AG09309 (cell line): Measurements from ENCODE around the gene CYP2A7.
"Not testable (repeated sequence)": the region's sequence is repeated elsewhere in the genome, so short reads cannot be mapped to it uniquely, and the experiment has no call there.

ENCODE experiments used
- DNase-seq: peaks from one replicate; pipeline ENCODE4 v3.0.0-alpha.2; 2010; ENCODE audit warnings: low read depth
- H3K4me3 ChIP-seq: 2 replicates; pipeline ENCODE4 v1.5.1; 2011; ENCODE audit warnings: mild to moderate bottlenecking, low read depth, low read length, moderate library complexity; ENCODE audit not compliant: control insufficient read depth
- CTCF ChIP-seq: IDR thresholded peaks from 2 replicates; pipeline ENCODE4 v1.5.1; 2011; ENCODE audit warnings: mild to moderate bottlenecking, low read depth, low read length, inconsistent platforms; ENCODE audit not compliant: insufficient read depth, control insufficient read depth; ENCODE audit errors: missing control alignments

The CYP2A7 gene, protein sequence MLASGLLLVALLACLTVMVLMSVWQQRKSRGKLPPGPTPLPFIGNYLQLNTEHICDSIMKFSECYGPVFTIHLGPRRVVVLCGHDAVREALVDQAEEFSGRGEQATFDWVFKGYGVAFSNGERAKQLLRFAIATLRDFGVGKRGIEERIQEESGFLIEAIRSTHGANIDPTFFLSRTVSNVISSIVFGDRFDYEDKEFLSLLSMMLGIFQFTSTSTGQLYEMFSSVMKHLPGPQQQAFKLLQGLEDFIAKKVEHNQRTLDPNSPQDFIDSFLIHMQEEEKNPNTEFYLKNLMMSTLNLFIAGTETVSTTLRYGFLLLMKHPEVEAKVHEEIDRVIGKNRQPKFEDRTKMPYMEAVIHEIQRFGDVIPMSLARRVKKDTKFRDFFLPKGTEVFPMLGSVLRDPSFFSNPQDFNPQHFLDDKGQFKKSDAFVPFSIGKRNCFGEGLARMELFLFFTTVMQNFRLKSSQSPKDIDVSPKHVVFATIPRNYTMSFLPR

DNA sequence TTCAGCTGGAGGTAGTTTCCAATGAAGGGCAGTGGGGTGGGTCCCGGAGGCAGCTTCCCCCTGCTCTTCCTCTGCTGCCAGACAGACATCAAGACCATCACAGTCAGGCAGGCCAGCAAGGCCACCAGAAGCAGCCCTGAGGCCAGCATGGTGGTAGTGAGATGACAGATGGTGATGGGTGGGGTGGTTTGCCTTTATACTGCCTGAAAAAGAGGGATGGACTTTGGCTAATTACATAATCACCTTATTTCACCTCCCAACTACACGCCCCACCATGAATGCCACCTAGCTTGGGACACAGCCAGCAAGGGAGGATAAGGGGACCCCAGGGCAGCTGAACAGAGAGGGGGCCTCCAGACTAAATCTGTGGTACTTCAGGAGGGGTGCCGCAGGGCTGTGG is at the start of gene CYP2A7:
TSS of gene CYP2A7 (minus strand) at position 170 of the 400 bp plus-strand sequence. CDS start at position 149, 21 bp downstream.
- H3K4me3 ChIP-seq, DNase-seq: not testable (repeated sequence)

DNA sequence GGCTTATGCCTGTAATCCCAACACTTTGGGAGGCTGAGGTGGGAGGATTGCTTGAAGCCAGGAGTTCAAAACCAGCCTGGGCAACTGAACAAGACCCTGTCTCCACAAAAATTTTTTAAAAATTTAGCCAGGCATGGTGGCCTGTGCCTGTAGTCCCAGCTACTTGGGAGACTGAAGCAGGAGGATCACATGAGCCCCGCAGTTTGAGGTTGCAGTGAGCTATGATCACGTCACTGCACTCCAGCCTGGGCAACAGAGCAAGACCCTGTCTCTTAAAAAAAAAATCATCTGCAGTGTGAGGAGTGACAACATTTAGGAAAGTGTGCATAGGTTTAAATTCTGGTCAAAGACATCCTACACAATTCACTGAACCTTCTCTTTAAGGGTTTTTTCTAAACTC is 48.8 kb upstream of the CYP2A7 start:
- DNase-seq = not testable (repeated sequence)

DNA sequence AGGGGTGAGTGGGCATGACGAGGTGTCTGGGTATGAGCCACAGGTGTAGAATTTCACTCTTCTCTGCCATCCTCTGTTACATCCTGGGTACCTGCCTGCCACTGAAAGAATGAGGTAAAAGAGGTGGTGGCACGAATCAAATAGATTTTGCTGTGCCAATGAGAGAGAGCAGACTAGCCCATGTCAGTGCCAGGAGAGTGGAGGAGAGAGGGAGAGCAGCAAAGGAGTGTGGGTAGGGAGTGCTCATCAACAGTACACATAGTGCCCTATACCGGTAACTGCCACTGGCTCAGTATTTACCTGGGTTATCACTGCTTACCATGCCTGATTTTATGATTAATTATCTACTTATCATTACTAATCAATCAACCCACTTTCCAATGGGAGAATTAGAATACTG is 47.9 kb upstream of the CYP2A7 start:
- not testable (repeated sequence) for H3K4me3 ChIP-seq, DNase-seq

More for the DNA sequence above, 48.8 kb upstream of the CYP2A7 start:
- H3K4me3 ChIP-seq = not testable (repeated sequence)

DNA sequence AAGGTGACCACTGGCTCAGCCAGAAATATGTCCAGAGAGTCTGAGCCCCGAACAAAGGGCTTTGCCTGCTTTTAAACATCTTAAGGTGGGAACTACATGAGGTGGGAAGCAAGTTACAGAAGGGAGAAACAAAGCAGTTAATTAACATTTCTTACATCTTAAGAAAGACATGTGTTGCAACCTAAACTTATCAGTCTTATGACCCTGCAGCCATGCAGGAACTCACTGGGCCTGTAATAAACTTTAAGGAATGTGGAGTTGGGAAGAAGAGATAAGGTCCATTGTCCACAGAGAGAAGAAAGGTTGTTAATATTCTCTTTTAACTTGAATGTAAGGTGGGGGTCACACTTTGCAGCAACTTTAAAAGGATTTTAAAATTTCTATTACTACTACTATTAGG is 46.8 kb upstream of the CYP2A7 start:
- no peak overlapping the region for H3K4me3 ChIP-seq
- no peak for DNase-seq
- TF ChIP-seq CTCF = no peak

DNA sequence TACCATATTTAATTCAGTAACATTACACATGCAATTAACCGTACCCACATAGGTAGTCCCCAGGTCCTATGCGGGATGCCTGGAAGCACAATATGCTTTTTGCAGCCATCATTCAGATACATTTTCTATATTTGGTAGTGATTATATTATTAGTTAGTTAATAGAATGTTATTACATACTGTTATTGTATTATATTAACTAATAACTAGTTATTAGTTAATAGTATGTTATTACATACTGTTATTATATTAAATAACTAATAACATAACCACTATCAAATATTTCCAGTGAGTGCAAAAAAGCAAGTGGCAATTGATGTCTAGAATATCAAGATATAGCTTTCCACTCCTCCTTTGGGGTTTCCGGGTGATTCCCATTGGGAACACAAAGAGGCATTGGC is 45.5 kb upstream of the CYP2A7 start:
- H3K4me3 ChIP-seq = no peak overlapping the region
- no peak for TF ChIP-seq CTCF
- DNase-seq = no peak

DNA sequence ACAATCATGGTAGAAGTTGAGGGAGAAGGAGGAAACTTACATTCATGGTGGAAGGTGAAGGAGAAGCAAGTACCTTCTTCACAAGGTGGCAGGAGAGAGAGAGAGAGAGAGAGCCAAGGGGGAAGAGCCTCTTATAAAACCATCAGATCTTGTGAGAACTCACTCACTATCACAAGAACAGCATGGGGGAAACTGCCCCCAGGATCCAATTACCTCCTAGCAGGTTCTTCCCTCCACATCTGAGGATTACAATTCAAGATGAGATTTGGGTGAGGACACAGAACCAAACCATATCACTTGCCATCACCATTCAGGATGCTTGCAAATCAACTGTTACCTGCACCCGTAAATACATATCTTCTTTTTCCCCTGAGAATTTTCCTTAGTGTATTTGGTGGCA is 44.2 kb upstream of the CYP2A7 start:
- not testable (repeated sequence) for DNase-seq, H3K4me3 ChIP-seq

- TF ChIP-seq CTCF = no peak
- no peak for DNase-seq
- no peak overlapping the region for H3K4me3 ChIP-seq
Observed at GRCh38 chr19:40923934-40924391, 41.9 kb upstream of the CYP2A7 start.

DNA sequence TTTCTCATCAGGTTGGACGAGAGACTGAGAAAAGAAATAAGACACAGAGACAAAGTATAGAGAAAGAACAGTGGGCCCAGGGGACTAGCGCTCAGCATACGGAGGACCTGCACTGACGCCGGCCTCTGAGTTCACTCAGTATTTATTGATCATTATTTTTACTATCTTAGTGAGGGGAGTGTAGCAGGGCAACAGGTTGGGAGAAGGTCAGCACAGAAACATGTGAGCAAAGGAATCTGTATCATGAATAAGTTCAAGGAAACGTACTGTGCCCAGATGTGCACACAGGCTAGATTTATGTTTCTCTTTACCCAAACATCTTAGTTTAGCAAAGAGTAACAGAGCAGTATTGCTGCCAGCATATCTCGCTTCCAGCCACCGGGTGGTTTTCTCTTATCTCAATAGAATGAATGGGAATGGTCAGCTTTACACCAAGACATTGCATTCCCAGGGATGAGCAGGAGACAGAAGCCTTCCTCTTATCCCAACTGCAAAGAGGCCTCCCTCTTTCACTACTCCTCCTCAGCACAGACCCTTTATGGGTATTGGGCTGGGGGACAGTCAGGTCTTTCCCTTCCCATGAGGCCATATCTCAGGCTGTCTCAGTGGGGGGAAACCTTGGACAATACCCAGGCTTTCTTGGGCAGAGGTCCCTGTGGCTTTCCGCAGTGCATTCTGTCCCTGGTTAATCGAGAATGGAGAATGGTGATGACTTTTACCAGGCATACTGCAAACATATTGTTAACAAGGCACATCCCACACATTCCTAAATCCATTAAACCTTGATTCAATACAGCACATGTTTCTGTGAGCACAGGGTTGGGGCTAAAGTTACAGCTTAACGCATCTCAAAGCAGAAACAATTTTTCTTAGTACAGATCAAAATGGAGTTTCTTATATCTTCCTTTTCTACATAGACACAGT is 40.5 kb upstream of the CYP2A7 start:
- not testable (repeated sequence) for H3K4me3 ChIP-seq, DNase-seq

GRCh38 chr19:40921005-40921897 is 39.2 kb upstream of the CYP2A7 start:
- H3K4me3 ChIP-seq = no peak overlapping the region
- no peak for TF ChIP-seq CTCF
- no peak for DNase-seq
